Measurements from ENCODE around the gene CCDC50. TPM values are rescaled to one million over a fixed set of nuclear protein-coding genes. Genes with fewer than 3 reads are reported as not detected.

The CCDC50 gene
- total RNA-seq, 1 experiment from 2014 or later: 77.2 TPM

DNA sequence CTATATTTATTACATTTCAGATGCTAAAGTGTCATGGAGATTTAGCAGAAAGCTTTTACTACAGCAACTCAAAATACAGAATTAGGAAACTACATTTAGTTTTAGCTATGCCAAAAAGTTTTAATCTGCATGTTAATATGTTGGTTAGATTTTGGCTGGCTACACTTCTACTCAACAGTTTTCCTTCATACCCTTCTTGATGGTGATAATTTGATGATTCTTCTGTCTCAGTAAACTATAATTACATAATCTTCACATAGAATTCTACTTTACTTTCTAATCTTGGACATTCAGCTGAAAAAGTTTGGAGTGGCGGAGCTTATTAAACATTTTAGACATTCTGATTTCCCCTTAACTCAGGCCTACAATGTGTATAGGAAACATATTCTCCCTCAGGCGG, 11.2 kb downstream of the CCDC50 start:
- POLR2A ChIA-PET (ENCODE audit: low non-redundant PET): no interaction called here

DNA sequence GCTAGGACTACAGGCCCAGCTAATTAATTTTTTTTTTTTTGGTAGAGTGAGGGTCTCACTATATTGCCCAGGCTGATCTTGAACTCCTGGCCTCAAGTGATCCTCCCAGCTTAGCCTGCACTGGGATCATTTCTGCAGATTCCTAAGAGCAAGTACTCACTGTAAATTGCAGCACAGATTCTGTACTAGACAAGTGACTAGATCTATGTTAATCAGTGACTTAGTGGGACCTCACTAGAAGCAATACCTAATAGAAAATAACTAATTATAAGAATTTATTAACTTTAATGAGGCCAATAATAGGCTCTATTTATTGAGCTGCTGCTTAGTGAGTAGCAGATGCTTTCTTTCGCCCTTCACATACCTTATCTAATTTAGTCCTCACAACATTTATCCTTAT, 11.8 kb downstream of the CCDC50 start:
- Histone ChIP-seq H3K27me3 (replicated peaks; ENCODE audit: insufficient read depth, low read depth, low read length, poor library complexity) (no peaks in the 10 kb centered on the region), H3K4me1 (ENCODE audit: insufficient read depth, low read length, poor library complexity, severe bottlenecking) (peaks cover 66% of the 10 kb centered on the region), H3K4me3 (ENCODE audit: low read depth, low read length, poor library complexity, severe bottlenecking) (no peak overlapping the region), H3K36me3 (ENCODE audit: insufficient read depth, low read length, poor library complexity, severe bottlenecking) (no peaks in the 10 kb centered on the region), H3K9me3 (ENCODE audit: low read depth, low read length, poor library complexity, severe bottlenecking) (no peaks in the 10 kb centered on the region), H3K27ac (ENCODE audit: low read depth, low read length, poor library complexity, severe bottlenecking) (no peak overlapping the region)
- TF ChIP-seq CTCF (conservative IDR thresholded peaks at IDR 0.05; ENCODE audit: low read depth, low read length): no peak
- no peak for TF ChIP-seq EZH2 (IDR thresholded peaks at IDR 0.05; ENCODE audit: borderline replicate concordance, low read depth, low read length, poor library complexity, severe bottlenecking)
- CTCF ChIA-PET: no interaction called here
- intact Hi-C loops (cut with micrococcal nuclease; ENCODE audit: unreplicated experiment): no loop called here
- BruUV-seq (replicated peaks): no TSS peak
- POLR2A ChIA-PET (ENCODE audit: low non-redundant PET): no interaction called here
- DNase-seq (ENCODE audit: low spot score): no peak

More for the DNA sequence above, 11.2 kb downstream of the CCDC50 start:
- Histone ChIP-seq H3K9me3 (ENCODE audit: low read depth, low read length, poor library complexity, severe bottlenecking) (no peaks in the 10 kb centered on the region), H3K27me3 (replicated peaks; ENCODE audit: insufficient read depth, low read depth, low read length, poor library complexity) (no peaks in the 10 kb centered on the region), H3K36me3 (ENCODE audit: insufficient read depth, low read length, poor library complexity, severe bottlenecking) (no peaks in the 10 kb centered on the region), H3K27ac (ENCODE audit: low read depth, low read length, poor library complexity, severe bottlenecking) (no peak overlapping the region), H3K4me3 (ENCODE audit: low read depth, low read length, poor library complexity, severe bottlenecking) (no peak overlapping the region), H3K4me1 (ENCODE audit: insufficient read depth, low read length, poor library complexity, severe bottlenecking) (peaks cover 71% of the 10 kb centered on the region)
- intact Hi-C loops (cut with micrococcal nuclease; ENCODE audit: unreplicated experiment): no loop called here
- BruUV-seq (replicated peaks): no TSS peak
- TF ChIP-seq CTCF (conservative IDR thresholded peaks at IDR 0.05; ENCODE audit: low read depth, low read length): no peak
- no peak for DNase-seq (ENCODE audit: low spot score)
- CTCF ChIA-PET: no interaction called here

- ChIA-PET POLR2A (ENCODE audit: low non-redundant PET) (no interaction called here), CTCF (no interaction called here)
- no peak for DNase-seq (ENCODE audit: low spot score)
- H3K4me3 ChIP-seq (ENCODE audit: low read depth, low read length, poor library complexity, severe bottlenecking): no peak overlapping the region
- H3K9me3 ChIP-seq (ENCODE audit: low read depth, low read length, poor library complexity, severe bottlenecking): no peaks in the 10 kb centered on the region
- peaks cover 64% of the 10 kb centered on the region for H3K4me1 ChIP-seq (ENCODE audit: insufficient read depth, low read length, poor library complexity, severe bottlenecking)
- TF ChIP-seq CTCF (conservative IDR thresholded peaks at IDR 0.05; ENCODE audit: low read depth, low read length): no peak
- no peak for TF ChIP-seq EZH2 (IDR thresholded peaks at IDR 0.05; ENCODE audit: borderline replicate concordance, low read depth, low read length, poor library complexity, severe bottlenecking)
- H3K36me3 ChIP-seq (ENCODE audit: insufficient read depth, low read length, poor library complexity, severe bottlenecking): no peaks in the 10 kb centered on the region
- no peaks in the 10 kb centered on the region for H3K27me3 ChIP-seq (replicated peaks; ENCODE audit: insufficient read depth, low read depth, low read length, poor library complexity)
- intact Hi-C loops (cut with micrococcal nuclease; ENCODE audit: unreplicated experiment): no loop called here
- H3K27ac ChIP-seq (ENCODE audit: low read depth, low read length, poor library complexity, severe bottlenecking): peak overlapping the region; percentile 7
- BruUV-seq (replicated peaks): no TSS peak
Observed at GRCh38 chr3:191342006-191342405, 12.8 kb downstream of the CCDC50 start.
